HG03442 (cell line): Measurements from ENCODE around the gene PPP1R10.

Source experiments
- ATAC-seq: cut with Tn5 transposase; IDR thresholded peaks from one replicate; pipeline ENCODE4 v1.9.1; 2021; ENCODE audit warnings: mild to moderate bottlenecking, moderate library complexity; ENCODE audit not compliant: unreplicated experiment

Gene PPP1R10

DNA sequence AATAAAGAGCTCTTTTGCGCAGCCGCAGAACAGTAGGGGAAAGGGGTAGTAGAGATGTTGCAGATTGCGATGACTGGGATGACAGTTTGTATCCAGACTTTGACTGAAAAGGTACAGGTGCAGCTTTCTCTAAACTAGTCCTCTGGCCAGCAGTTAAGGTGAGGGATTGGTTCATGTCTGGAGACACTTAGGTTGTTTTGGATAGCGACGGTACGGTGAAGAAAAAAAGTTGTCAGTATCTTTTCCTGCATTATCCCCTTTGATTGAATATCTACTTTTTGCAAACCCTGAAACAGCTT is 59.4 kb downstream of the PPP1R10 start:
- no peak for ATAC-seq

DNA sequence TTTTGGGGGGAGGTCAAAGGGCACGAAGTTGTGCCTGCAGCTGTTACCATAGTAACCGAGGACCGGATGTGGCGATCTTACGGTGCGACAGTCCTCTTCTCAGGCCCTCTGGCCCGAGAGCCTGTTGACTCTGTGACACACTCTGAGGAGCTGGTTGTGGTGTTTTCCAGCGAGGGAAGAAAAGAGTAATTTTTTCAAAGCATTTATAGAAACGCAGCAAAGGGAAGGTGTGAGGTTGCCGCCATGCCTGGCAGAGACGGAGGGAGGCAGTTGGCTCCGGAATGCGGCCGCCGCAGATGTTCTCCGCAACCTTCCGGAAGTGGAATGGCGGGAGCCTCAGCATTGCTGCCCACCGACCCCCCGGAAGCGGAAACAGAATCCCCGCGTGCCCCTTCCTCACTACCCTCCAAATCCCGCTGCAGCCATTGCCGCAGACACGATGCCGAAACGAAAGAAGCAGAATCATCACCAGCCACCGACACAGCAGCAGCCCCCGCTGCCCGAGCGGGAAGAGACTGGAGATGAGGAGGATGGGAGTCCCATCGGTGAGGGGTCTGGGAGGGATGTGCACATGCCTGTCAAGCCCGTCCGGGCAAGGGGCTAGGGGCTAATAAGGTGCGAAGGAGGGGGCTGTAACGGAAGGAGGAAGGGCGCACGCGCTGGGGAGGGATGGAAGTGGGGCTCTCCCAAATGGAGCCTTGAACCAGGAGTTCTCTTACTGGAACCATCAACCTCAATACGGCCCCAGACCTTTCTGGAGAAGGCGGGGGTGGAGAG is 59.9 kb downstream of the PPP1R10 start, which contains the start of gene PRR3:
Gene PRR3, plus strand, starts transcription at position 390 of the 777 bp plus-strand sequence. Its CDS starts 50 bp downstream, at position 440.
- peak; percentile 42 for ATAC-seq

DNA sequence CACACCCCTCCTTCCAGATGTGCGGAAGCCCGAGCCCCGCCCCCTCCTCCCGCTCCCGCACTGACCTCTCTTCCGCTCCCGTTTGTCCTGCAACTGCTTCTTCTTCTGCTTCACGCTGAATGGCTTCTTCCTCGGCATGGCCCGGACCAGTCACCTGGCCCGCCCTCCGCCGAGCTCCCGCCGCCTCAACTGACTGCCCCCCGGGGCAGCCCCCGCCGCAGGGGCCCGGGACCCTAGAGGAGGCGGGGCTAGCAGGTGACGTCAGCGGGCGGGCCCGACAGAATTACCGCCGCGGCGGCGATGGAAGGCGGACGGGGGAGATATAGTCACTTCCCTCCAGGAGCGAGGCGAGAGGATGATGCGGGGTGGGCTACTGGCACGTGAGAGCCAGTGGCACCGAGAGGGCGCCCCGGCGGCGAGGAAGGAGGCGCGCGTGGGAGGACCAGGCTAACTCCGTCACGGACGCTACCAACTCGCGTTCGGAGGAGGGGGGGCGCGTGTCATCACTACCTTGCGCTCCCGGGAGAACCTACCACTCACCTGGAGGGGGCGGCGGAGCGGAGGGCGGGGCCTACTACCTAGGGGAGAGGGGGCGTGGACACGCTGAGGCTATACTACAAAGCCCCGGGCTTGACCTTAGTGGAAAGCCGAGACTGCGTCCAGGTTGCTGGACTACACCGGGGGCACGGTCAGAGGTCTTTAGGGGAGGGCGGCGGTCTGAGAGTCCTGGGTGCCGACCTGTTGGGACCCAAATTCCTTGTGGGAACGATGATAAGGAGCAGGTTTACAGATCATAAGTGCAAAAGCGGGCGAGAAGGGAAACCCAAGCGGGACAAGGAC is 60.8 kb downstream of the PPP1R10 start, which contains the start of gene GNL1:
Gene GNL1, minus strand, starts transcription at position 424 of the 840 bp plus-strand sequence. Its CDS starts 286 bp downstream, at position 138.
- ATAC-seq, result peak; percentile 79

DNA sequence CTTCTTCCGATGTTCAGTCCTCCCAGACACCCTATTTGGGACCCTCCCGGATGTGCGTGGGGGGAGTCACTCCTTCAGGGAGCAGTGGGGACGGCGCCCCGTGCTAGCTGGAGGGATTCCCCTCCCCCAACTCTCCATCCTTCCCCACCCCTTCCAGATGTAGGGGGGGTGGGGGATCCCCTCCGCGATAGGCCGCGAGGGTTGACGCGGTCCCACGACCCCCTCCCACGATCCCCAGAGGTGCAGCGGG is 61.3 kb downstream of the PPP1R10 start:
- ATAC-seq, result peak; percentile 6

GRCh38 chr6:30554962-30555815 is 61.9 kb downstream of the PPP1R10 start:
- ATAC-seq, result no peak

- ATAC-seq, result no peak
These were observed 62.6 kb downstream of the PPP1R10 start for GRCh38 chr6:30554404-30554803.
